ENCODE measurements around the gene KREMEN1. TPM values are rescaled to one million over a fixed set of nuclear protein-coding genes. Genes with fewer than 3 reads are reported as not detected.

The KREMEN1 gene
- total RNA-seq, 6 donors from 2014 or later, result 8.4 to 24.3 (median 15.9) TPM

GRCh38 chr22:29133603-29134133, 60.8 kb downstream of the KREMEN1 start:
- ATAC-seq (ENCODE audit: low FRiP score in 2 of 2), result no peak
- H3K27ac ChIP-seq, result no peak overlapping the region
- H3K27me3 ChIP-seq, result no peaks in the 10 kb centered on the region
- DNase-seq, result no peak
- no peaks in the 10 kb centered on the region for H3K9me3 ChIP-seq
- TF ChIP-seq POLR2AphosphoS5 (IDR thresholded peaks at IDR 0.05) (no peak), POLR2A (IDR thresholded peaks at IDR 0.05) (no peak), EP300 (IDR thresholded peaks at IDR 0.05) (no peak), CTCF (IDR thresholded peaks at IDR 0.05) (no peak)
- H3K4me1 ChIP-seq, result peaks cover 13 to 45% (median 21%) of the 10 kb centered on the region in 4 donors
- peaks cover 0 to 9% (median 0%) of the 10 kb centered on the region in 4 donors for H3K36me3 ChIP-seq
- no peak overlapping the region for H3K4me3 ChIP-seq
- WGBS, 2 donors, result 96 to 99% methylated on average over 2 of the region's 2 CpGs

- Histone ChIP-seq H3K4me1 (peaks cover 9 to 40% (median 21%) of the 10 kb centered on the region in 4 donors), H3K27ac (peak overlapping the region in 1 of 4 donors; percentile 62), H3K27me3 (no peaks in the 10 kb centered on the region), H3K9me3 (no peaks in the 10 kb centered on the region), H3K36me3 (peaks cover 0 to 10% (median 0%) of the 10 kb centered on the region in 4 donors), H3K4me3 (no peak overlapping the region)
- ATAC-seq (ENCODE audit: low FRiP score in 2 of 2) (no peak), DNase-seq (no peak)
- no peak for TF ChIP-seq POLR2A (IDR thresholded peaks at IDR 0.05)
- no peak for TF ChIP-seq POLR2AphosphoS5 (IDR thresholded peaks at IDR 0.05)
- TF ChIP-seq CTCF (IDR thresholded peaks at IDR 0.05), result no peak
- WGBS, 2 donors, result 90 to 92% methylated on average over 4 of the region's 4 CpGs
Measured at GRCh38 chr22:29134448-29134847, 61.6 kb downstream of the KREMEN1 start.

- Histone ChIP-seq H3K4me3 (no peak overlapping the region), H3K36me3 (peaks cover 0 to 22% (median under 1%) of the 10 kb centered on the region in 4 donors), H3K4me1 (peaks cover 15 to 46% (median 23%) of the 10 kb centered on the region in 4 donors), H3K27ac (peak overlapping the region in 3 of 4 donors; percentile 4 to 63 (median 62)), H3K27me3 (no peaks in the 10 kb centered on the region), H3K9me3 (no peaks in the 10 kb centered on the region)
- DNase-seq (no peak), ATAC-seq (ENCODE audit: low FRiP score in 2 of 2) (no peak)
- 83 to 90% methylated on average over 28 to 31 of the region's 31 CpGs for WGBS, 2 donors
- TF ChIP-seq EP300 (IDR thresholded peaks at IDR 0.05), result no peak
- TF ChIP-seq CTCF (IDR thresholded peaks at IDR 0.05), result no peak
- no peak for TF ChIP-seq POLR2A (IDR thresholded peaks at IDR 0.05)
- TF ChIP-seq POLR2AphosphoS5 (IDR thresholded peaks at IDR 0.05), result no peak
Measured at GRCh38 chr22:29136782-29137700, 64.2 kb downstream of the KREMEN1 start.

GRCh38 chr22:29138556-29139305, 65.9 kb downstream of the KREMEN1 start:
- DNase-seq (no peak), ATAC-seq (ENCODE audit: low FRiP score in 2 of 2) (no peak)
- WGBS, 2 donors, result 86 to 95% methylated on average over 12 to 13 of the region's 13 CpGs
- TF ChIP-seq POLR2A (IDR thresholded peaks at IDR 0.05) (no peak), CTCF (IDR thresholded peaks at IDR 0.05) (no peak), POLR2AphosphoS5 (IDR thresholded peaks at IDR 0.05) (no peak), EP300 (IDR thresholded peaks at IDR 0.05) (no peak)
- Histone ChIP-seq H3K4me3 (no peak overlapping the region), H3K27me3 (no peaks in the 10 kb centered on the region), H3K9me3 (no peaks in the 10 kb centered on the region), H3K36me3 (peaks cover 0 to 25% (median 4%) of the 10 kb centered on the region in 4 donors), H3K27ac (no peak overlapping the region), H3K4me1 (peaks cover 15 to 46% (median 23%) of the 10 kb centered on the region in 4 donors)

All from upper lobe of left lung (tissue), 6 donors.